Measurements from ENCODE around the gene KRT23.
"Not testable (repeated sequence)": the region's sequence is repeated elsewhere in the genome, so short reads cannot be mapped to it uniquely, and the experiment has no call there.

KRT23 gene

DNA sequence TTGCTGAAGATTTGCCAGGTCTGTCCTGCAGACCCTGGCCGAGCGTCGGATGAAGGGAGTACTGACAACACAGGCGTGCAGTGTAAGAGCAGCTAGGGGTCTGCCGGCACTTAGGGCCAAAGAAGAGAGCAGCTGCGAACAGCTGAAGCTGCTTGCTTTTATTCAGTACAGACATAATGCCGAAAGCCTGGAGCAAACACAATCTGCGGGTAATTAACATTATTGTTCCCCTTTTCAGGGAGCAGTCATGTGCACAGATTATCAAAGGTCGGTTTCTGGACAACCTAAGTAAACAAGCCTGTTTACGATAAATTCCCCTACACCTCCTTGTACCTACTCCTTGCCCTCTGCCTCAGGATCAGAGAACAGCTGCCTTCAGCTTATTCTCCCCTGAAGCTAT lies 12.0 kb upstream of the KRT23 start:
- DNase-seq, result peak; percentile 57

DNA sequence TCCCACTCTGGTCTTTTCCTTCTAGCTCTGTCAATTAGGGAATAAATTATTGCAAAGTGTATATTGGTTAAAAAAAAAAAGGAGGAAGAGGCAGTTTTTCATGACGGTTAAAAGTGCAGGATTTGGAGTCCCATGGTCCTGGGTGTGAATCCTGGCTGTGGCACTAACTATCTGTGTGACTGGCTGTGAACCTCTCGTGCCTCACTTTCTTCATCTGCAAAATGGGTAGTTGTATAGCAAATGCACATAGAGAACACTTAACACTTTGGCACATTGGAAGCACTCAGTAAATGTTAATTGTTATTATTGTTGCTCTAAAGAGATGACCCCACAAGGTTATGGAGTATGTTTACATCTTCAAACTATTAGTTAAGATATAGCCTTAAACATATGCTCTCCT lies 10.5 kb upstream of the KRT23 start:
- DNase-seq, result no peak

DNA sequence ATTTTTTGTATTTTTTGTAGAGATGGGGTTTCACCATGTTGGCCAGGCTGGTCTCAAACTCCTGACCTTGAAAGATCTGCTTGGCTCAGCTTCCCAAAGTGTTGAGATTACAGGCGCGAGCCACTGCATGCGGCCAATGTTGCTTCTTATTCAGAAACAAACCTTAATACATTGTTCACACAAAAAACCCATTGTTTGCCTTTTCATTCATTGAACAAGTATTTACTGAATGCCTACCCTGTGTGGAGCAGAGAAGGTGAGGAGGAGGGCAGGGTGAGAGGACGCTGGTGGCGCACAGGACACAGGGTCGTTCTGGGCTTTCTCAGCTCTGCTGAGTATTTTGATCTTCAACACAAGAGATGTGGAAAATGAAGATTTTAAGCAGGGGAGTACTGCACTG lies 8.0 kb upstream of the KRT23 start:
- no peak for DNase-seq

DNA sequence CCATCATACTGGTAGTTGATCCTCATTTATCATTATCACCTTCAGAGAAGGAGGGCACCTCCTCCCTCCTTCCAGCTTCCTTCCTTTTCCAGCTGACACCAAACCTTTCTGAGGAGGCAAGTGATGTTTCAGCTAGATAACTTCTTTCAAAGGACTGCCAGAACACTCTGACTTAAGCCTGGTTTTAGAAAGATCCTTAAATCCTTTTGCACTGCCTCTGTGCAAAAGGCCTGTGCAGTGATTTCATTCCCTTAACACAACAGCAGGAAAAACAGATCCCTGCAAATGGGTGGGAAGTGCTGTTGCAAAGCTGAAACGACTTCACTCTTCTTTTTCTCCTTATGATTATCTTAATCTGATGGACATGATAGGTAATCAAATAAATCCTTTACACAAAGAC lies 7.1 kb upstream of the KRT23 start:
- no peak for DNase-seq

DNA sequence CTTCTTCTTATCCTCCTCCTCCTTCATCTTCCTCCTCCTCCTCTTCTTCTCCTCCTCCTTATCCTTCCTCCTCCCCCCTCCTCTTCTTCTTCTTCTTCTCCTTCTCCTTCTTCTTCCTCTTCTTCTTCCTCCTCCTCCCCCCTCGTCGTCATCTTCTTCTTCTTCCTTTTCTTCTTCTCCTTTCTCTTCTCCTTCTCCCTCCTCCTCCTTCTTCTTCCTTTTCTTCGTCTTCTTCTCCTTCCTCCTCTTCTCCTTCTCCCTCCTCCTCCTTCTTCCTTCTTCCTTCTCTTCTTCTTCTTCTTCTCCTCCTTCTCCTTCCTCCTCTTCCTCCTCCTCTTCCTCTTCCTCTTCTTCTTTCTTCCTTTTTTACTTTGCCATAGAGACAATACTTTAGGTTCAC lies 5.1 kb upstream of the KRT23 start:
- no peak for DNase-seq

DNA sequence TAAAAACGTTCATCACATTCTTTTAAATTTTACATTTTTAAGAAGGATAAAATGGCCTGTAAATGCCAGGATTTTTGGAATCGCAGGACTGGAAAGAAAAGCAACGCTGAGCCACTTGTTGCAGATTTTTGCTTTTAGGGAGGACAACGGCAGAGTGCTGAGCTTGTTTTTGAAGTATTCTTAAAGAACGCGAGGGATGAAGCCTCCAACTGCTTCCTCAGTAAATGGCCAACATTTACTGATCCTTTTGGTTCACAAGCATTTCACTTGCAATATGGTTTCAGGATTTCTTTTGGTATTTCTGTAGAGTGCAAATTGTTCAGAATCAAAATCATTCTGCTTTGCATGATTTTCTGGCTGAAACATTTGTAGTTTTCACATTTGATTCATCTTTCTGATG lies 2.8 kb upstream of the KRT23 start:
- DNase-seq, result no peak

DNA sequence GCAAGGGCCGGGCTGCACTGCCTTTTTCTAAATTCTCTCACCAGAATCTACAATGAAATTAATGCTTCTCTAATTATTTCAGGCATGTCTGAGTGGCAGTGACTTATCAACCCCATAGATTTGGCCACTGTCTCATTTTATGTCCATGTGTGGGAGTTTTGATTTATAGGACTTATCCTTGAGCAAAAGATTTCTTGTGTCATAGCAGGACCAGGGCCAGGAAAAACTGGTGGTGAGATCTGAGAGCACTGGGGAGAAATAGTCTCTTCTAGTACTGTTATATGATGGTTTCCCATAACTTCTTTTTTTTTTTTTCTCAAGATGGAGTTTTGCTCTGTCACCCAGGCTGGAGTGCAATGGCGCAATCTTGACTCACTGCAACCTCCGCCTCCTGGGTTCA lies 1.5 kb upstream of the KRT23 start:
- no peak for DNase-seq

DNA sequence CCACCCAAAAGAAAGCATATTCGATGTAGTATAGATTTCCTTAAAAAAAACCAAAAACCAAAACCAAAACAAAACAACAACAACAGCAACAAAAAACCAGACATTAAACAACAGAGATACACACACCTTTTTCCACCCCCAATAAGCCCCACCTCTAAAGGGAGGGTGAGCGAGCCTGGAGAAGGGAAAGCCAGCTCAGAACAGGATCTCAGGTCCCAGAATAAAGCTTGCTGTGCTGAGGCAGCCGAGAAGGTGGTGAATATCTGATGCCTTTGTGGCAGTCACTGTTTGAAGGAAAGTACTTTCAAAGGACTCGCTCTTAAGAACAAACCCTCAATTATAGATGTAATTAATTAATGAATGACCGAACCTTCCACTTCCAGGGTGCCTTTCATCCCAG lies 470 bp downstream of the KRT23 start:
- DNase-seq, result no peak

DNA sequence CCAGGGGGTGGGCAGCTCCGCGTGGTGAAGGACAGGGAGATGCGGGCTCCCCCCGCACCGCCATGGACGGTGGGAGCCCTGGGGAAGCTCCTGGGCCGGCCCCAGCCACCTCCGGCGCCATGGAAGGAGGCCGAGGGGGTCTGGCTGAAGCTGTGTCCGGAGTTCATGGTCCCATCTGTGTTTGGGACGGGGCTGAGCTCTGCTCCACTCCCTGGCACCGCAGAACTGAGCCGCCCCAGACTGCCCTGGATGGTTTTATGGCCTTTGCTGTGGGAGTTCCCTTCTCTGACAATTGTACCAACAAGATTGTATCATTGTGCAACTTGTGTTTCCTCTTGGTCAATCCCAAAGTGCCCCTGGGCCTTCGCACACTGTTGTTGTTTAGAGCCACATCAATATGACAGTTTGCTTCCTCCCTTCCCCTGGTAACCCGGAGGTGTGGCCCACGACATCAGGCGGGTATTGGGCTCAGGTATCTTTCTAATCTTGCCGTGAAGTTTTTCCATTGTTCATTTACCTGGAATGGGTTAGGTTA lies 942 bp downstream of the KRT23 start:
- no peak for DNase-seq

DNA sequence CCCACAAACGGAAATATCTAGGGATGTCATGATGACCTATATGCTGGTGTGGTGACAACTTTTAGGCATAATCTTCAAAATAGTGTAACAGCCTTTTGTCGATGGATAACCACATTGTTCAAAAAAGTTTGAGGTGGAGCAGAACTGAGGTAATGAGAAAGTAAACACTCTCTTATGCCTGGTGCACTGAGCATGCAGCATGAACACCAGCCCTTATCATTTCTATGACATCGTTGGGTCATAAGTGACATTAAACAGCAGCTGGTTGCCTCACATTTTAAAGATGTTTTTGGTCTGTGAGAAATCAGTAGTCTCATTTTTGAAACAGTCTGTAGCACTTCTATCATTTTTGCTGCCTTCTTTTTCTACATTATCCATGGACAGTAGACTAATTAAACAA lies 1.8 kb downstream of the KRT23 start:
- DNase-seq, result no peak

DNA sequence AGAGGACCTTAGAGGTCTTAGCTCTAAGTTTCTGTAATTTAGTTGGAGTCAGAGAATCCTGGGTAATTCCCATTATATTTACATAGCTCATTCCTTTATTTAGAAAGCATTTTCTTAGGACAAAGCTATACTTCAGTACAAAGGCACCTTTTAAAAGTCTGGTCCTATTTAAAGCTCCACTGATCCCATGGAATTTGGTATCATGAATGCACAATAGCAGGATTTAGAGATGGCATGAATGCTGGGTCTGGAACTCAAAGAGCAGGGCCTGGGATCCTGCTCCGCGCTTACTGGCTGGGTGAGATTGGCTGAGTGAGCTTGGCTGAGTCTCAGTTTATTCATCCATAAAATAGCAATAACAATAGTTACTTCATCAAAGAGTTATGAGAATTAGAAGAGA lies 4.8 kb downstream of the KRT23 start:
- DNase-seq, result no peak

DNA sequence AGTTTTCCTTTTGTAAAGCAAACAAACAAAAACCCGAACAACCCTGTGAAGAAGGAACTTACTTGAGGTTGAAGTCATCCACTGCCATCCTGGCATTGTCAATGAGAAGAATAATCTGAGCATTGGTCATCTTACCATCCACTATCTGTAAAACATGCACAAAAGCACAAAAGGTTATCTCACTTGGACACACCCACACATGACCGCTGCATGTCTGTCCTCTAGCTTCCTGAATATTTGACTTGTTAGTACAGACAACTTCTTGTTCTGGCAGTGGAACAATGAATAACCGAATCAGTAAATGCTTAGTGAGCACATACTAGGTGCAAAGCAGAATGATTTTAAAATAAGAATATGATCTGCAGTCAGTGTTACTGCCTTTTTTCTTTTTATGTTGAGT lies 6.1 kb downstream of the KRT23 start:
- DNase-seq, result no peak

DNA sequence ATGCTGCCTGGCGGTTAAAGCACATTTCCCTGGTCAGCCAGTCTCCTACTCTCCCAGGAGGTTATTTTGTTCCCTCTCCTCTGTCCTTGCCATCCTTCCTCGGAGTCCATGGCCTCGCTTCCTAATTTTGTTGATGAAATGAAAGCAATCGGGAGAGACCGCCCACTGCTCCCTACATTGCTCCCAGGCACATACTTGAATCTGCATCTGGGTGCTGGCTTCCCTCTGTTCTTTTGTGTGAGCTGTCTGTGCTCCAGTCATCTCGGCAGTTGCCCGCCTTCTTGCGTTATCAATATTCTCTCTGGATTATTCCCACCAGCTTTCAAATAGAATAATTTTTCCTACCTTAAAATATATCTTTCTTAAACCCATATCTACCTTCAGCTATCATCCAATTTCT lies 11.1 kb downstream of the KRT23 start:
- DNase-seq, result no peak

DNA sequence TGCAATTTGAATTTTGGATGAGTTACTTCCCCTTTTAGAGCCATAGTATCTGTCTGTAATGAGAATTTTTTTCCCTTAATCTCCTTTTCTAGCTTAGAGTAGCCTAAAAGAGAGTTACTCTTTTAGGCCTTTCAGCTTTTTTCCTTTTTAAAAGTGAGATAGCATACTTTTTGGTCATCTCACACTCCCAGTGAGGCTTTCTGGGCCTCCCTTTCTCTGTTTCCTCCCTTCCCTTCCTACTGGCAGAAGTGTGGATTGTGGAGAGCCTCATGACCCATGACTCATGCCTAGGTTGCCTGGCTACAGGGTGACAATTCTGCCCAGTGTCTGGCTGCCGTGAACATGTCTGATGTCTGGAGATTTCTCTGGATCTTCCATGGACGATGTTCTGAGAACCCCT lies 15.2 kb downstream of the KRT23 start:
- DNase-seq, result no peak

DNA sequence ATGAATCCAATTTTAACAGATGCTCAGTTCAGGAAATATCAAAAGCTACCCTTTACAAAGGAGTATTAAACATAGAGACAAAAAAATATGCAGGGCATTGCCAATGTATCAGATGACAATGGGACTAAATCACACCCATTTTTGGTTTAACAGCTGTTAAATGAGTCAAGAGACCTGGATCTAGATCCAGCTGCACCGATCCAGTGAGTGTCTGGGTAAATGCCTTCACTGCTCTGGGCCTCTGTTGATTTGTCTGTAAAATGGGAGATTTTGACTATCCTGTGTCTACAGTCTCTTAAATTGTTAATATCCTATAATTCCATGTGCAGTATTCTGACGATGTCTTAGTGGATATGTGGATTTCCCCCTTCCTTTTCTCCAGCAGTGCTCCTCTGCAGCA lies 16.4 kb downstream of the KRT23 start:
- no peak for DNase-seq

DNA sequence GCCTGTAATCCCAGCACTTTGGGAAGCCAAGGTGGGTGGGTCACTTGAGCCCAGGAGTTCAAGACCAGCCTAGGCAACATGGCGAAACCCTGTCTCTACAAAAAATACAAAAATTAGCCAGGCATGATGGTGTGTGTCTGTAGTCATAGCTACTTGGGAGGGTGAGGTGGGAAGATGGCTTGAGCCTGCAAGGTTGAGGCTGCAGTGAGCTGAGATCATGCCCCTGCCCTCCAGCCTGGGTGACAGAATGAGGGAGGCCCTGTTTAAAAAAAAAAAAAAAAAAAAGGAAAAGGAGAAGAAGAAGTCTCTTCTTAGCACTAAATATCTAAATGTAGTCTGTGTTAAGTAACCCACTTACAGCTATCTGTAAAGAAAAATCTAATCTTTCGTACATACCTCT lies 20.3 kb downstream of the KRT23 start:
- not testable (repeated sequence) for DNase-seq

DNA sequence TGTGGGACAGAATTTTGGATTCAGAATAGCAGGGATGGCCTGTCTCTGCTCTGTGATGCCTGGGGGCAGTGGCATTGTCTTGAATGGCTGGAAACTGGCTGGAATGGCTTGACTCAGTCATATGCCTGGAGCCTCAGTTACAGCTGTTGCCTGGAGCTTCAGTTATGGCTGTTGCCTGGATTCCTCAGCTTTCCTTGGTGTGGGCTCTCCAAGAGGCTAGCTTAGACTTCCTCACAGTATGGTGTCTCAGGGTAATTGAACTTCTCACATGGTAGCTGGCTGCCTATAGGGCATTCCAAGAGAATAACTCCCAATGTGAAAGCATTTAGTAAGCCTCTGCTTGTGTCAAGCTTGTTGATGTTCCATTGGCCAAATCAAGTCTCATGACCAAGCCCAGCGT lies 21.1 kb downstream of the KRT23 start:
- no peak for DNase-seq

DNA sequence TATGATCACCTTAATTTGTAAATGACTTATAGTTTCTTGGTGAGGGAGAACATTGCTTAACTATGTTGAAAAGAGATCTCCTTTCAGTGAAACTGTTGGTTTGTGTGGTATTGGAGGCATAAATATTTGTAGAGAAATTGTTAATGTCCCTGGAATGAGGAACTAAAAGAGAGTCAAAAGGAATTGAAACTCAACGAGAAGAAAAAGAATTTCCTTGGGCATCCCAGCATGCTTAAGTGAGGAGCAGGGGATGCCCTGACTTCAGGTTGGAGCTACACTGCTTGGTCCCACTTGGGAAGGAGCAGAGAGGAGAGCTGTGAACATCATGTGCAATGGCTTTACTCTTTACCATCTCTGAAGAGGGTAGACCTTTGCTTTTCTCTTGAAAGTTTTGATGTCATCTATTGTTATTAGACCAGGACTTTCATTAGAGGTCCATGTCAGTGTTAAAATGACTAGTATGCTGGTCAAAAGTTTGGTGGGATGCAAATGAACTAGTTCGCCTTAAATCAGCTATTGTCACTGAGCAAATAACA lies 21.7 kb downstream of the KRT23 start:
- no peak for DNase-seq

DNA sequence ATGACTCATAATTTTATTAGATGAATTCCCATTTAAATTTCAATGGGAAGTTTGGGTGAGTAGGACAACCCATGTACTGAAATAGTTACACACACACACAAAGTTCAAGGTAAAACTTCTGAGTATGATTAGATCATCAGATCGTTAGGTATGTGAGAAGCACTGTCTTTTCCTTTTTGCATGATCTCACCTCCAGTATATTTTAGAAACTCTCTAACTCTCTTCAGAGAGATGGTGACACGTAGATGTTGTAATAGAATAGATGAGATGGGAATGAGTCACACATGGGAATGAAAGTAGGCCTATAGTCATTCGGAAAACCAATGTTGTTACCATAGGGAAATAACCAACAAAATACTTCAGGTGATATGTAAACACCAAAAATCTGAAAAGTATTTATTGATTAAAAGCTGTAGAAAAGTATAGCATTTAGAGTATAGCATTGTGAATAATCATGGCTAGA lies 22.2 kb downstream of the KRT23 start:
- no peak for DNase-seq

DNA sequence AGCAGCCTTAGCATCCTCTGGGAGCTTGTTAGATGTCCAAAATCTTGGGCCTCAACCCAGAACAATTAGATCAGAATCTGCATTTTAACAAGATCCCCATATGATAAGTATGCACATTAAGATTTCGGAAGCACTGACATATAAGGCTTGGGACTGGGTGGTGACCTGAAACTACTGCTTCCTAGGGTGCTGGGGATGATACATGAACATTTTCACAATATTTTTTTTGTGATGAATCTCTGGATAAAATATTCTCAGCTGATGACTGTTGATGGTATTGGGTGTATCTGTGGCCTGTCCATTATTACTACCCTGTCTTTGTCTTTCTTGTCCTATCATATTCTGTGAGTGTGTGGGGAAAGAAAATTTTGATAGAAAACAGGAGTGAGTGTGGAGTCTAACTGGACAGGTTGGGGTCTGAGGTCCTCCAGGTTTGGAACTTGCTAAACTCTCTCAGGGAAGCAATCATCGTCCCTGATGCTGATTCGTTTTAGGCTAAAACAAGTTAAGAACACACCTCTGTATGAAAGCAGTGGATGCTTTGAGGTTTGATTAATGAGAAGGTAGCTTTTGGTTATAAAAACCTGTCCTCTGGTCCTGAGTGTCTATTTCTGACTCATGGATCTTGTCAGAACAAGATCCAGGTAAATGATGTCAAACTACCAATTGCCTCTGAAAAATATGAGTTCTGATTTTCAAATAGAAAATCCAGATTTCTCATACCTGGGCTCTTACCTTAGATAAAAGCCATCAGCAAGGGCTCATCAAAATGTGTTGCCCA lies 23.2 kb downstream of the KRT23 start:
- DNase-seq, result no peak

DNA sequence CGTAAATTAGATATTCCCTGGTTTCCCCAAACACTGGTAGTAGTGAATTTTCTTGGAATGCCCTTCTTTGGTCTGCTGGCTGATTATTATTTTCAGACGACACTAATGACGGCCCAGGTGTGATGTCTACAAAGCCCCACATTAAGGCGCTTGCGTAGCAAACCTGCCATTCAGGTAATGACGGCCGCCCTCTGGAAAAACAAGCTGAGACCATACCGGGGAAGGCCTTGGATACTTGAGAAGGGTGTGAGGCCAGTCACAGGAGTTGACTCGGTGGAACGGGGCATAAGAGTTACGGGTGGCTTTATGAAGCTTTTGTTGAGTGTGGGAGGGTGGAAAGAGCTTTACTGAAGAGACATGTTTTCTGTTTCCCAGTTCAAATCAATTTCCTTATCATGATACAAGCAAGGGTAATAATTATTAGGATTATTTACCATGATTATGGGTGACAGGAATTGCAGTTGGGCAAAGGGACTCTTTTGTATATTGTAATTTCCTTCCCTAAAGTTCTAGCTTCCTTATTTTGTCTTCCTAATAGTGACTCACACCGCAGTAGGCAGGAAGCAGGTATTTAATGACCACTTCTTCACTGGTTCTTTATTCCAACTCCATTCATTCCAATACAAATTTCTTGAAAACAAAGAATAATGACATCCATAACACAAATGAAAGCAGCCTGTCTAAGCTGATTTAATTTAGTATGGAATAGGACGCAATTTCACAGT lies 24.8 kb downstream of the KRT23 start:
- no peak for DNase-seq

DNA sequence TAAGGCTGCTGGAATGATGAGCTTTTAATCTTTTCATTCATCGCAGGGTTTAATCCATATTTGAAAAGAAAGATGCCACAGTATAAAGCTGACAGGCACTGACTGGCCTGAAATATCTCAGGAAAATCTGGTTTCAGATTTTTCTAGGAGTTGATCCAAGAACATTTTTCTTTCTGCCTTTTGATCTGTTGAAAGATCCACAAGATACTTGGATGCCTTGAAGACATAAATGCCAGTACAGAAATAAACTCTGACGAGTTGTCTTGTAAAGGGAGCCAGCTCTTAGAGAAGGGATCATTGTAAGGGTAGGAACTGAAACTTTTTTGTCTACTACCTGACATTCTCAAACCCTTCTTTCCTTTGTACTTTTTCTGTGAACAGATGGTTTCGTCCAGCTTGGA lies 27.0 kb downstream of the KRT23 start:
- no peak for DNase-seq

DNA sequence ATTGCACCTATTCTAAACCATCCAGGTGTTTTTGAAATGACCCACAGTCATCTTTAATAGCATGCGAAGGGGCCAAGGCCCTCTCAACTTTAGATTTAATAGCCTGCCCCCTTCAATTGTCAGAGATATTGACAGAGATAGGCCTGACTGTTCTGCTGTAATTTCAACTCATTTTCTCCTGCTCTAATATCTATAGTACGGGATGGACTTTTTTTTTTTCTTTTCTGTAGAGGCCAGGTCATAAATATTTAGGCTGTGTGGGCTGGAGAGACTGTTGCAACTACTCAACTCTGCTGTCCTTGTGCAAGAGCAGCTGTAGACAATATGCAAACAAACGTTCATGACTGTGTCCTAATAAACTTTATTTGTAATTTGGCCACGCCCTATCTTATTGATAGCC lies 27.7 kb downstream of the KRT23 start:
- peak; percentile 93 for DNase-seq

DNA sequence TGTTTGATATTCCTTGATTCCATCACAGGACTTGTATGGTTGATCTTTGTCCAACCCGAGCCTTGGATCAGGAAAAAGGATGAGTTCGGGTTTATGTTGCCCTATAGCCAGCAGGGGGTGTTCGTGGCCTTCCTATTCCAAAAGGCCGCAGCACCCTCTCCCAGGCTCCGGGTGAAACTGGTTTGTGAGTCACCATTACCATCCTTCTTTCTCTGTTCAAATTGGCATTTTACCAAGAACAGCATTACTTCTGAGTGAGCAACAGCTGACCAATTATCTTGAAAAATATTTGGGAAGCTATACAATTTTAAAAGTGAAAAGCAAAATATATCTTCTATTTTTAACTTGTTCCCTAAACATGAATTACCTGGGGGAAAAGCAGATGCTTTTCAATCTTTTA lies 28.1 kb downstream of the KRT23 start:
- DNase-seq, result peak; percentile 93

Data from NCI-H748 treated with DMSO at 0.1 percent for 48 hours (cell line).